Measurements from ENCODE around the gene ARSA. TPM values are rescaled to one million over a fixed set of nuclear protein-coding genes. Genes with fewer than 3 reads are reported as not detected.

The ARSA gene
- polyA plus RNA-seq, 3 donors = 11.9 to 85.2 (median 12.1) TPM

GRCh38 chr22:50625131-50625567, 2.8 kb downstream of the ARSA start:
- Histone ChIP-seq H3K4me2 (replicated peaks; ENCODE audit: extremely low read depth, low read length, poor library complexity, severe bottlenecking) (no peak overlapping the region), H3K9ac (ENCODE audit: insufficient read depth, low read length, poor library complexity, severe bottlenecking) (no peak overlapping the region), H3K79me2 (ENCODE audit: insufficient read depth, low read length) (peaks cover 10% of the 10 kb centered on the region), H3K9me3 (replicated peaks in 1 of 2; ENCODE audit: control insufficient read depth in 1 of 2, insufficient read depth in 1 of 2, low read length in 2 of 2) (no peaks in the 10 kb centered on the region), H2AFZ (ENCODE audit: insufficient read depth, low read depth, low read length, poor library complexity, severe bottlenecking) (no peak overlapping the region), H4K20me1 (ENCODE audit: insufficient read depth, low read length) (peaks cover 14% of the 10 kb centered on the region), H3K36me3 (replicated peaks in 1 of 2; ENCODE audit: control insufficient read depth in 1 of 2, insufficient read depth in 2 of 2, low read length in 2 of 2) (peaks cover 9 to 14% of the 10 kb centered on the region in 2 donors), H3K4me3 (replicated peaks in 1 of 3; ENCODE audit: low read depth in 2 of 3, low read length in 3 of 3) (no peak overlapping the region), H3K27me3 (ENCODE audit: control insufficient read depth in 2 of 2, insufficient read depth in 2 of 2, low read length in 2 of 2) (no peaks in the 10 kb centered on the region), H3K27ac (ENCODE audit: low read depth in 1 of 2, low read length in 2 of 2) (no peak overlapping the region), H3K4me1 (ENCODE audit: control insufficient read depth in 1 of 2, insufficient read depth in 2 of 2, low read length in 2 of 2) (peaks cover 50 to 56% of the 10 kb centered on the region in 2 donors)
- Mint-ChIP-seq H3K4me1 (peaks cover 49% of the 10 kb centered on the region), H3K36me3 (peaks cover 14 to 25% of the 10 kb centered on the region in 2 donors), H3K4me3 (no peak overlapping the region), H3K27me3 (ENCODE audit: low read depth in 3 of 3) (peaks cover 1 to 8% (median 2%) of the 10 kb centered on the region in 3 donors), H3K9me3 (no peaks in the 10 kb centered on the region), H3K27ac (peak overlapping the region in 1 of 7 donors; percentile 40)
- WGBS (ENCODE audit: insufficient coverage) = 96% methylated on average over 14 of the region's 14 CpGs
- intact Hi-C loops (cut with micrococcal nuclease) = loop anchor here (5.0 kb wide), 2 partner anchors 43 to 118 kb away; partner anchors contain the start of genes CHKB (in 1 of the 2), LMF2 (in 1 of the 2) and NCAPH2 (in 1 of the 2)
- DNase-seq = no peak
- no peak for TF ChIP-seq CTCF (IDR thresholded peaks at IDR 0.05)

GRCh38 chr22:50624347-50625130, 3.4 kb downstream of the ARSA start:
- 98% methylated on average over 12 of the region's 16 CpGs for WGBS (ENCODE audit: insufficient coverage)
- intact Hi-C loops (cut with micrococcal nuclease) = loop anchor here (5.0 kb wide), 6 partner anchors 42 to 372 kb away; partner anchors contain the start of genes CHKB (in 1 of the 2), HDAC10 (in 1 of the 2), LMF2 (in 1 of the 2) and NCAPH2 (in 1 of the 2)
- H3K27me3 Mint-ChIP-seq (ENCODE audit: low read depth in 3 of 3) = peaks cover 3 to 12% (median 5%) of the 10 kb centered on the region in 3 donors
- H3K4me3 ChIP-seq (replicated peaks in 1 of 3; ENCODE audit: low read depth in 2 of 3, low read length in 3 of 3) = no peak overlapping the region
- peaks cover 9 to 14% of the 10 kb centered on the region in 2 donors for H3K36me3 ChIP-seq (replicated peaks in 1 of 2; ENCODE audit: control insufficient read depth in 1 of 2, insufficient read depth in 2 of 2, low read length in 2 of 2)
- no peak overlapping the region for H3K4me2 ChIP-seq (replicated peaks; ENCODE audit: extremely low read depth, low read length, poor library complexity, severe bottlenecking)
- no peak overlapping the region for H3K4me3 Mint-ChIP-seq
- H3K4me1 Mint-ChIP-seq = peaks cover 53% of the 10 kb centered on the region
- TF ChIP-seq CTCF (IDR thresholded peaks at IDR 0.05) = no peak
- peaks cover 14% of the 10 kb centered on the region for H4K20me1 ChIP-seq (ENCODE audit: insufficient read depth, low read length)
- H3K27me3 ChIP-seq (ENCODE audit: control insufficient read depth in 2 of 2, insufficient read depth in 2 of 2, low read length in 2 of 2) = no peaks in the 10 kb centered on the region
- H3K9me3 Mint-ChIP-seq = no peaks in the 10 kb centered on the region
- H3K36me3 Mint-ChIP-seq = peaks cover 14 to 25% of the 10 kb centered on the region in 2 donors
- peaks cover 10% of the 10 kb centered on the region for H3K79me2 ChIP-seq (ENCODE audit: insufficient read depth, low read length)
- H3K27ac ChIP-seq (ENCODE audit: low read depth in 1 of 2, low read length in 2 of 2) = no peak overlapping the region
- peaks cover 53 to 60% of the 10 kb centered on the region in 2 donors for H3K4me1 ChIP-seq (ENCODE audit: control insufficient read depth in 1 of 2, insufficient read depth in 2 of 2, low read length in 2 of 2)
- no peak for DNase-seq
- H3K9ac ChIP-seq (ENCODE audit: insufficient read depth, low read length, poor library complexity, severe bottlenecking) = no peak overlapping the region
- H2AFZ ChIP-seq (ENCODE audit: insufficient read depth, low read depth, low read length, poor library complexity, severe bottlenecking) = no peak overlapping the region
- H3K27ac Mint-ChIP-seq = no peak overlapping the region
- no peaks in the 10 kb centered on the region for H3K9me3 ChIP-seq (replicated peaks in 1 of 2; ENCODE audit: control insufficient read depth in 1 of 2, insufficient read depth in 1 of 2, low read length in 2 of 2)

Data from CD14-positive monocyte (primary cell).